Astrocyte (in vitro differentiated cells and primary cell): ENCODE results near the gene CD300E.

Experiments used
- CTCF ChIP-seq: IDR thresholded peaks from 2 replicates; pipeline ENCODE4 v1.5.1; 2011; ENCODE audit warnings: low read depth, mild to moderate bottlenecking, inconsistent platforms, low read length, moderate library complexity; ENCODE audit not compliant: insufficient read depth
- EZH2 ChIP-seq: IDR thresholded peaks from 2 replicates; pipeline ENCODE4 v1.6.1; 2012; ENCODE audit warnings: mild to moderate bottlenecking, low read length, inconsistent platforms; ENCODE audit not compliant: insufficient read depth

DNA sequence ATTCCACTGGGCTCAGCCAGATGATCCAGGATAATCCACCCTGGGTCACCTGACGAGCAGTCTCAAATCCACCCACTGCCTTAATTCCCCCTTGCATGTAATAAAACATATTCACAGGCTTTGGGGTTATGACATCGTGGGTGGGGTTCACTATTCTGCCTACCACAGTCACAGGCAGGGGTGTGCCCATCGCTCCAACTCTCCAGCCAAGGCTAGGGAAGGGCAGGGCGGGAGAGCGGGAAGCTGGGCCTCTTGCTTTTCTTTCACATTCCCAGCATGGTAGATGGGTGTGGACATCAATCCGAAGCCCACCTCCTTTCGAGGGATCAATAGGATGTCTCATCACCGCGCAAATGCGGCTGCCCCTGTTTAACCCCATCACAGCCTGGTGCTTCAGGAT is 18.8 kb downstream of the CD300E start:
- TF ChIP-seq EZH2 (no peak), CTCF (no peak)
